ENCODE data around the gene TNNI3K.

The TNNI3K gene

GRCh38 chr1:74590288-74590687 lies 355.1 kb downstream of the TNNI3K start:
- no peak overlapping the region for H3K4me3 ChIP-seq (ENCODE audit: low read depth, low read length)
- no peak for TF ChIP-seq CTCF (IDR thresholded peaks at IDR 0.05; ENCODE audit: low read depth, low read length)

GRCh38 chr1:74591949-74592348 lies 356.8 kb downstream of the TNNI3K start:
- TF ChIP-seq CTCF (IDR thresholded peaks at IDR 0.05; ENCODE audit: low read depth, low read length), result no peak
- no peak overlapping the region for H3K4me3 ChIP-seq (ENCODE audit: low read depth, low read length)

- no peak for TF ChIP-seq CTCF (IDR thresholded peaks at IDR 0.05; ENCODE audit: low read depth, low read length)
These were observed 357.6 kb downstream of the TNNI3K start for GRCh38 chr1:74592580-74593355.

More at GRCh38 chr1:74592580-74593355, 357.6 kb downstream of the TNNI3K start:
- H3K4me3 ChIP-seq (ENCODE audit: low read depth, low read length), result no peak overlapping the region
